Thymus (tissue), 11 donors: ENCODE measurements around the gene SLK. TPM values are rescaled to one million over a fixed set of nuclear protein-coding genes. Genes with fewer than 3 reads are reported as not detected.

Experiments used
- DNase-seq, 9 donors: peaks; one replicate each; pipeline ENCODE4 v3.0.0-alpha.2; 2013; ENCODE audit warnings: low spot score in 9 of 9, low read depth in 6 of 9, missing footprints in 1 of 9
- H3K27ac ChIP-seq, 2 donors: one replicate each; pipeline ENCODE4 v1.5.1; 2013; ENCODE audit warnings: control low read depth in 1 of 2, low read depth in 1 of 2, low read length in 1 of 2, mild to moderate bottlenecking in 1 of 2, moderate library complexity in 1 of 2
- H3K27me3 ChIP-seq, 2 donors: one replicate each; pipeline ENCODE4 v1.5.1; 2013; ENCODE audit warnings: low read length in 1 of 2; ENCODE audit not compliant: control insufficient read depth in 2 of 2, insufficient read depth in 1 of 2
- H3K36me3 ChIP-seq, 2 donors: one replicate each; pipeline ENCODE4 v1.5.1; 2013; ENCODE audit warnings: low read length in 1 of 2, mild to moderate bottlenecking in 1 of 2, moderate library complexity in 1 of 2; ENCODE audit not compliant: control insufficient read depth in 2 of 2, insufficient read depth in 2 of 2
- H3K4me1 ChIP-seq, 2 donors: one replicate each; pipeline ENCODE4 v1.5.1; 2013; ENCODE audit warnings: low read length in 2 of 2; ENCODE audit not compliant: control insufficient read depth in 2 of 2, insufficient read depth in 2 of 2
- H3K4me3 ChIP-seq, 2 donors: one replicate each; pipeline ENCODE4 v1.5.1; 2013; ENCODE audit warnings: low read length in 2 of 2, control low read depth in 1 of 2, mild to moderate bottlenecking in 1 of 2
- H3K9me3 ChIP-seq, 2 donors: one replicate each; pipeline ENCODE4 v1.5.1; 2013; ENCODE audit warnings: low read length in 1 of 2, mild to moderate bottlenecking in 1 of 2; ENCODE audit not compliant: control insufficient read depth in 2 of 2, insufficient read depth in 1 of 2
- WGBS: extraction: QIAGEN DNeasy Blood & Tissue Kit; methylation state at CpG from one replicate; pipeline ENCODE4 v1.1.7; 2013; 5-methylcytosine and 5-hydroxymethylcytosine counted together
- polyA plus RNA-seq: library from polyadenylated mRNA; stranded (reverse); fragments of 200-250 nt; gene quantifications from one replicate; pipeline ENCODE4 v1.2.3, GENCODE V29; 2013
- total RNA-seq: library from RNA; stranded (reverse); fragments of 120-200 nt; gene quantifications from one replicate; pipeline ENCODE4 v1.2.4, GENCODE V29; 2013
- donor health status: healthy.

The SLK gene
- total and polyA plus RNA-seq, 2 donors, result 16.9 to 33.5 TPM

DNA sequence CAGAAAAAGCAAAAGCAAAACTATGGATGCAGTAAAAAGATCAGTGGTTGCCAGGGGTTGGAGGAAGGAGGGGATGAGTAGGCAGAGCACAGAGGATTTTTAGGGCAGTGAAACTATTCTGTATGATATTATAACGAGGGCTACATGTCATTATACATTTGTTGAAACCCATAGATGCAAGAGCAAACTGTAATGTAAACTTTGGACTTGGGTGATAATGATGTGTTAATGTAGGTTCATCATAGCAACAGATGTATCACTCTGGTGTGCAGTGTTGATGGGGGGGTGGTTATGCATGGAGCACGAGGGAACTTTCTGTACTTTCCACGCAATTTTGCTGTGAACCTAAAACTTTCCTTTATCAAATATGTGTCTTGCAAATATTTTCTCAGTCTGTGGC, 23.2 kb downstream of the SLK start:
- Histone ChIP-seq H3K9me3 (no peaks in the 10 kb centered on the region), H3K27me3 (no peaks in the 10 kb centered on the region), H3K27ac (no peak overlapping the region), H3K4me1 (no peaks in the 10 kb centered on the region), H3K4me3 (no peak overlapping the region), H3K36me3 (peaks cover 0 to 9% of the 10 kb centered on the region in 2 donors)
- 96% methylated on average over 3 of the region's 3 CpGs for WGBS
- DNase-seq, result no peak

DNA sequence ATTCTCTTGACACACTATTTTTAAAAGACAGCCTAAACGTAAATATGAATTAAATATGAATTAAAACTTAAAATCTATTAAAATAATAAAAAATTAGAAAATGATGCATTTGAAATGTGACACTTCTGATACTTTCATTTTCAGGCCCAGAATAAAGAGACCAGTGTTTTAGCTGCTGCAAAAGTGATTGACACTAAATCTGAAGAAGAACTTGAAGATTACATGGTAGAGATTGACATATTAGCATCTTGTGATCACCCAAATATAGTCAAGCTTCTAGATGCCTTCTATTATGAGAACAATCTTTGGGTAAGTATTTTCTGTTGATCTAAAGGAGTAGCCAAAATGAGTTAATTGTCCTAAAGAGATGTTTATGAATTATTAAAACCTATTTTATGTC, 23.6 kb downstream of the SLK start:
- H3K4me1 ChIP-seq, result no peaks in the 10 kb centered on the region

DNA sequence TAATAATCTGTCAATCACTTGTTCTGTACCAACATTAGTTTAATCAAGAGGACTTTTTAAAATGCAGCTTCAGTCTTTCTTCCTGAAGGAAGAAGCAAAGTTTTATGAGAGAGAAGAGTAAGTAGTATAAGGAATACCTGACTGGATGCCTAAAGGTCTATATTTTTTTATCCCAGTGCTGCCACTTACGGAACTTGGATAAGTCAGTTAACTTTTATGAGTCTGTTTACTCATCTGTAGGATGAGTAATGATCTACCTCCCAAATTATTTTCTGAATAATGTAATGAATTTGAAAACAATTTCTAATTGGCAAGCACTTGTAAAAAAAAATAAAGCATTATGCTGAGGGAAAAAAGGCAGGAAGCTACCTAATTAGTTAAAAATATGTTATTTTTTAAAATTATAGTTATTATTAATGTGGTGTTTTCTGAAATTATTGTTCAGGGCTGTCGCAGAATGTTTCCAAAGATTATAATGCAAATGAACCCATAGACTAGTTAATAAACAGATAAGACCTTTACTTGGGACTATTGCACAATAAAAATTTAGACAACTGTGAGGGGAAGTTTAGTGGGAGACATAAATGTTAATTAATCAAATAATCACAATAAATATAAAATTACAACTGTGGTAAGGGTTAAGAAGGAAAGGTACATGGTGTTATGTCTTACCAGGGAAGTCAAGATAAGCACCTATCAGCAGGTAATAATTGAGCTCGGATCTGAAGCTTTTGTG, 24.6 kb downstream of the SLK start:
- H3K9me3 ChIP-seq, result no peaks in the 10 kb centered on the region
- no peak for DNase-seq
- no peak overlapping the region for H3K27ac ChIP-seq
- no peaks in the 10 kb centered on the region for H3K27me3 ChIP-seq
- no peaks in the 10 kb centered on the region for H3K4me1 ChIP-seq
- H3K36me3 ChIP-seq, result peaks cover 0 to 9% of the 10 kb centered on the region in 2 donors
- 81% methylated on average over 3 of the region's 3 CpGs for WGBS
- H3K4me3 ChIP-seq, result no peak overlapping the region

More for the DNA sequence above, 23.6 kb downstream of the SLK start:
- DNase-seq, result no peak
- 90% methylated on average over 1 of the region's 1 CpG for WGBS
- Histone ChIP-seq H3K27ac (no peak overlapping the region), H3K27me3 (no peaks in the 10 kb centered on the region), H3K4me3 (no peak overlapping the region), H3K36me3 (peaks cover 0 to 9% of the 10 kb centered on the region in 2 donors), H3K9me3 (no peaks in the 10 kb centered on the region)

DNA sequence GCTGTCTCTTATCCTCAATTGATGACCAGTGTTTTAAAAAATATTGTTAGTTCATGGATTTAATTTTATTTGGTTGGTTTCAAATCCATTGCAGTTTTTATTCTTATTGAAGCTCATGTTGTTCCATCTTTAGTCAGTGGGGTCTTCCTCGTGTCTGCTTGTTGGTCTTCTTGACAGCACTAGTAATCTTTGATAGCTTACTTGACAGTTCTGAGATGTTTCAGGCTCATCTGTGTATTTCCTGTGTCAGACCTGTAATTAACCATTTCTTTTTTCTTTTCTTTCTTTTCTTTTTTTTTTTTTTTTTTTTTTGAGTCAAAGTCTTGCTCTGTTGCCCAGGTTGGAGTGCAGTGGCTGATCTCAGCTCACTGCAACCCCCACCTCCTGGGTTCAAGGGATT, 28.2 kb downstream of the SLK start:
- H3K27me3 ChIP-seq, result no peaks in the 10 kb centered on the region
- peaks cover 0 to 18% of the 10 kb centered on the region in 2 donors for H3K36me3 ChIP-seq
- no peak overlapping the region for H3K4me3 ChIP-seq
- DNase-seq, result no peak
- H3K4me1 ChIP-seq, result no peaks in the 10 kb centered on the region
- 86% methylated on average over 1 of the region's 1 CpG for WGBS
- no peaks in the 10 kb centered on the region for H3K9me3 ChIP-seq
- H3K27ac ChIP-seq, result no peak overlapping the region

DNA sequence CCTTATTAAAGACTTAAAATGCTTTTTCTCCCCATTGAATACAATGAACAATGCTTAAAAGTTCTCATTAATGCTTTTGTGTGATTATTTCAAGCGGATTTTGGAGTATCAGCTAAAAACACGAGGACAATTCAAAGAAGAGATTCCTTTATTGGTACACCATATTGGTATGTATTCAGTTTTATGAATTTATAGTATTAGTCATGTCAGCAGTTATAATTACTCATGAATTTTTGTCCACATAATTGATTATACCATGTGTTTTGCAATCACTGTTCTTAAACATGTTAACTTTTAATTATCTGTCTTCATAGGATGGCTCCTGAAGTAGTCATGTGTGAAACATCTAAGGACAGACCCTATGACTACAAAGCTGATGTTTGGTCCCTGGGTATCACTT, 31.9 kb downstream of the SLK start:
- no peaks in the 10 kb centered on the region for H3K4me1 ChIP-seq
- no peak overlapping the region for H3K27ac ChIP-seq
- H3K27me3 ChIP-seq, result no peaks in the 10 kb centered on the region
- WGBS, result 100% methylated on average over 2 of the region's 2 CpGs
- no peak for DNase-seq
- H3K9me3 ChIP-seq, result no peaks in the 10 kb centered on the region
- H3K4me3 ChIP-seq, result no peak overlapping the region
- peaks cover 16 to 43% of the 10 kb centered on the region in 2 donors for H3K36me3 ChIP-seq

DNA sequence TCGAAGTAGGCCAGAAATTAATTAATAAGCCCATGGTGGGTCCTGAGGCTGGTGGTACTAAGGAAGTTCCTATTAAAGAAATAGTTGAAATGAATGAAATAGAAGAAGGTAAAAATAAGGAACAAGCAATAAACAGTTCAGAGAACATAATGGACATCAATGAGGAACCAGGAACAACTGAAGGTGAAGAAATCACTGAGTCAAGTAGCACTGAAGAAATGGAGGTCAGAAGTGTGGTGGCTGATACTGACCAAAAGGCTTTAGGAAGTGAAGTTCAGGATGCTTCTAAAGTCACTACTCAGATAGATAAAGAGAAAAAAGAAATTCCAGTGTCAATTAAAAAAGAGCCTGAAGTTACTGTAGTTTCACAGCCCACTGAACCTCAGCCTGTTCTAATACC, 36.0 kb downstream of the SLK start:
- Histone ChIP-seq H3K36me3 (peaks cover 16 to 59% of the 10 kb centered on the region in 2 donors), H3K9me3 (no peaks in the 10 kb centered on the region), H3K27ac (no peak overlapping the region), H3K27me3 (no peaks in the 10 kb centered on the region), H3K4me3 (no peak overlapping the region), H3K4me1 (no peaks in the 10 kb centered on the region)
- no peak for DNase-seq
- WGBS, result 100% methylated on average over 1 of the region's 1 CpG

DNA sequence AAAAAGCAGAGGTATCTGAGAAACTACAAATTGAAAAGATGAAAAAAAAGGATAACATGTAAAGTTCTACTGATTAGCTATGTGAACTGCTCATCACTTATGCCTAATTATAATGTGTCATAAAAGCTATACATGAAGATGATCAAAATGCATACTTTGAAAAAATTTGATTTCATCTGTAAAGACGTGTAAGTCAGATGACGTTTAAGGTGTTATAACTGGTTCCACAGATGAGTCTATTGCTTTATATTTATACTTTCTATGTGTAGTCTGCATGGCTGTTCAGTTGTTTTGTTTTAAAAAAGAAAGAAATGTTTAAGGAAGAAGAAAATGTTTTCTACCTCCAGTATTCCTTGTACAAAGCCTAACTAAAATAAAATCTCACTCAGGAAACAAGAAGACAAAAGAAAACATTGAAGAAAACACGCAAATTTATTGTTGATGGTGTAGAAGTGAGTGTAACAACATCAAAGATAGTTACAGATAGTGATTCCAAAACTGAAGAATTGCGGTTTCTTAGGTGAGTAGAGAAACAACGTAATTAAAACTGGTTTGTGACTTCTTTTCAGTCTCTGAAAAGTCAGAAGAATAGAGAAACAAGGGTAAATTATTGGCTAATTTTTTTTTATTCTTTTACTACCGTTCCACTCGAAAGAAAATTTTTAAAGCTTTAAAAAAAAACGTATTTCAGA, 38.4 kb downstream of the SLK start:
- Histone ChIP-seq H3K4me1 (no peaks in the 10 kb centered on the region), H3K36me3 (peaks cover 16 to 54% of the 10 kb centered on the region in 2 donors), H3K9me3 (no peaks in the 10 kb centered on the region), H3K4me3 (no peak overlapping the region), H3K27me3 (no peaks in the 10 kb centered on the region), H3K27ac (no peak overlapping the region)
- no peak for DNase-seq
- WGBS, result 97% methylated on average over 8 of the region's 8 CpGs

DNA sequence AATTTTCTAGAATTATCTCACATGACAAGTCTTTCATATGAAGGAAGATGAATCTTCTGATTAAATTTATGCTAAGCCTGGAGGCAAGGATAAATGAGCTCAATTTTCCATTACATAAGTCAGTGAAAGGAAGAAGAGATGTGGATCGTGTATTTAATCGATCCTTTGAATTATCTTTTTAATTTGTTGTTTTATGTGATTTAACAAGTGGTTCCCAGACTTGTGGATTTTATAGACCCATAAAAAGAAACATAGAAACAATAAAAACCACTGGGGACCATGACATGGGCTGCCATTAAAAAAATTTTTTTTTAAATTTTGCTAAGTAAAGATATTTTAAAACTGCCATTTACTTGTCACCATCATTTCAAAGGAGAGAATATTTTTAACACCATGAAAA, 45.0 kb downstream of the SLK start:
- no peaks in the 10 kb centered on the region for H3K4me1 ChIP-seq
- WGBS, result 99% methylated on average over 2 of the region's 2 CpGs
- DNase-seq, result no peak
- H3K27me3 ChIP-seq, result no peaks in the 10 kb centered on the region
- H3K27ac ChIP-seq, result no peak overlapping the region
- H3K4me3 ChIP-seq, result no peak overlapping the region
- peaks cover 5 to 12% of the 10 kb centered on the region in 2 donors for H3K36me3 ChIP-seq
- H3K9me3 ChIP-seq, result no peaks in the 10 kb centered on the region

DNA sequence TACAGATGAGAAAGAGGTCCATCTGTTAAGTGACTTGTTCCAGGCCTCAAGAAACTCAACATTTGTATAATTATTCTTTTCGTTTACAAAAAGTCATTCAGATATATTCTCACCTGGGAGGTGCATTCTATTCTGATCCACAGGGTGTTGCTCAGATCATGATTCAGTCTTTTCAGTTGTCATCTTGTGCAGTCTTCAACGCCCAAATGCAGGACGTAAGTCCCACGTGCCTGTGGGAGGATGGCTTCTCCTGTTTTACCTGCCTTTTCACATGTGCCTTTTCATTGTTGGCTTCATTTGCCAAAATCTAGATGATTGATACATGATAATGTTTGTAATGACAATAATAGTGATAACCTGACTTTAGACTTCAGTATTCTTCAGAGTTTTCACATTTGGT, 46.5 kb downstream of the SLK start:
- H3K4me1 ChIP-seq, result no peaks in the 10 kb centered on the region
- no peak overlapping the region for H3K4me3 ChIP-seq
- no peaks in the 10 kb centered on the region for H3K27me3 ChIP-seq
- H3K9me3 ChIP-seq, result no peaks in the 10 kb centered on the region
- peaks cover 5 to 7% of the 10 kb centered on the region in 2 donors for H3K36me3 ChIP-seq
- H3K27ac ChIP-seq, result no peak overlapping the region
- no peak for DNase-seq
- WGBS, result over 99% methylated on average over 4 of the region's 4 CpGs
